ENCODE data around the gene TMEM80.

- TF ChIP-seq, protein P1, sequence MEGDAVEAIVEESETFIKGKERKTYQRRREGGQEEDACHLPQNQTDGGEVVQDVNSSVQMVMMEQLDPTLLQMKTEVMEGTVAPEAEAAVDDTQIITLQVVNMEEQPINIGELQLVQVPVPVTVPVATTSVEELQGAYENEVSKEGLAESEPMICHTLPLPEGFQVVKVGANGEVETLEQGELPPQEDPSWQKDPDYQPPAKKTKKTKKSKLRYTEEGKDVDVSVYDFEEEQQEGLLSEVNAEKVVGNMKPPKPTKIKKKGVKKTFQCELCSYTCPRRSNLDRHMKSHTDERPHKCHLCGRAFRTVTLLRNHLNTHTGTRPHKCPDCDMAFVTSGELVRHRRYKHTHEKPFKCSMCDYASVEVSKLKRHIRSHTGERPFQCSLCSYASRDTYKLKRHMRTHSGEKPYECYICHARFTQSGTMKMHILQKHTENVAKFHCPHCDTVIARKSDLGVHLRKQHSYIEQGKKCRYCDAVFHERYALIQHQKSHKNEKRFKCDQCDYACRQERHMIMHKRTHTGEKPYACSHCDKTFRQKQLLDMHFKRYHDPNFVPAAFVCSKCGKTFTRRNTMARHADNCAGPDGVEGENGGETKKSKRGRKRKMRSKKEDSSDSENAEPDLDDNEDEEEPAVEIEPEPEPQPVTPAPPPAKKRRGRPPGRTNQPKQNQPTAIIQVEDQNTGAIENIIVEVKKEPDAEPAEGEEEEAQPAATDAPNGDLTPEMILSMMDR (IDR thresholded peaks at IDR 0.05), result no peak
- no peak for TF ChIP-seq POLR2AphosphoS5 (IDR thresholded peaks at IDR 0.05)
- no peak for TF ChIP-seq POLR2A (IDR thresholded peaks at IDR 0.05)
Observed at GRCh38 chr11:660681-661444, 34.8 kb upstream of the TMEM80 start.
